ENCODE results near the gene WDCP. TPM values are rescaled to one million over a fixed set of nuclear protein-coding genes. Genes with fewer than 3 reads are reported as not detected.
A peak's percentile ranks its signal among the peaks of the same experiment; 100 is the strongest.
"Not testable (repeated sequence)": the region's sequence is repeated elsewhere in the genome, so short reads cannot be mapped to it uniquely, and the experiment has no call there.

Gene WDCP
- total RNA-seq, 1 donor from 2014 or later, result 12.5 TPM

DNA sequence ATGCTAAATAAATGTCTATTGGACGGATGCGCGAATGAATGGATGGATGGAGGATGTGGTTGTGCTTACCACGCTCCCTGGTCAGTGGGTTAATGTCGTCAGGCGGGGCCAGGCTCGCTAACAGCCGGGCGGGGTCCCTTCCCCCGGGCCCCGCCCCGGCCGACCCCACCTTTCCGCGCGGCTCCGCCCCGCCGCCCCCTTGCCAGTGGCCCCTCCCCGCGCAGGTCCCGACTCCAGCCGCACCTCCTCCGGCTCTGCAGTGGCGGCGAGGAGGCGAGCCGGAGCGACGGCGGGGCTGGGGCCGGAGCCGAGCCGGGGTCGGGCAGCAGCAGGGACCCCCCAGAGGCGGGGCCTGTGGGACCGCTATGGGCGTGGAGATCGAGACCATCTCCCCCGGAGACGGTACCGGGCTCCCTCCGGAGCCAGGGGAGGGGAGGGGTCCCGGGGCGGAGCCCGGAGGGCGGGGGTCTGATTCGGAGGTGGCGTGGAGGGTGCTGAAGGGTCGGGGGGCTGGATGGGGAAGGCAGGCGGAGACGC lies 2.4 kb upstream of the WDCP start, which contains the start of gene FKBP1B:
Gene FKBP1B (plus strand): TSS at position 257 of the 537 bp plus-strand sequence. CDS start 109 bp downstream, at position 366.
- Mint-ChIP-seq H3K9me3 (ENCODE audit: low read depth) (no peaks in the 10 kb centered on the region), H3K4me1 (ENCODE audit: low read depth) (peaks cover 21% of the 10 kb centered on the region), H3K27me3 (ENCODE audit: low read depth) (no peaks in the 10 kb centered on the region), H3K27ac (ENCODE audit: unreplicated experiment) (no peak within 1 kb of the TSS), H3K36me3 (ENCODE audit: low read depth) (peaks cover 3% of the 10 kb centered on the region), H3K4me3 (ENCODE audit: unreplicated experiment) (no peak within 1 kb of the TSS)
- DNase-seq (ENCODE audit: low spot score), result no peak
- TF ChIP-seq CTCF (IDR thresholded peaks at IDR 0.05), result no peak

DNA sequence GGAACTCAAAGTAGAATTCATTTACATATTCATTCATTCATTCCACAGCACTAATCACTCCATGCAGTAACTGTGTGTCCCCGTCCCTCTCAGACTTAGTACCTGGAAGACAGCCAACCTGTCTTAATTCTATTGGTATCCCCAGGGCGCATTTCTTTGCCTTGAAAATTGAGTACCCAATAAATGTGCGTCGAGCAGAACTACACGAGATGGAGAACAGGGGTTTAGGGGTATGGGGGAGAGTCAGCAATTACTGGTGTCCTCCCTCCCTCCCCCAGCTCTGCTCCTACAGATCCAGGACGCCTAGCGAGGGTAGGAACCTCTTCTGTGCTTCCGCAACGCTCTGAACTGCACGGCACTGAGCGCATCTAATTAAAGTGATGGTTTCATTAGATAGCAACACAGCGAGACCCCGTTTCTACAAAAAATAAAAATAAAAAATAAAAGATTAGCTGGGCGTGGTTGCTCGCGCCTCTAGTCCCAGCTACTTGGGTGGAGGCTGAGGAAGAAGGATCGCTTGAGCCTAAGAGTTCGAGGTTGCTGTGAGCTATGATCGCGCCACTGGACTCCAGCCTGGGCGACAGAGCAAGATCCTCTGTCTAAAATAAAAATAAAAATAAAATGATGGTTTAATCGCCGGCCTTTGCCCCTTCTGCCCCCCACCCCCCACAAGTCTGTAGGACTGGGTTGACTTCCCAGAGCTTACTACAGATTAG lies 1.7 kb upstream of the WDCP start:
- no peak for TF ChIP-seq CTCF (IDR thresholded peaks at IDR 0.05)
- H3K4me1 Mint-ChIP-seq (ENCODE audit: low read depth), result peaks cover 21% of the 10 kb centered on the region
- no peak overlapping the region for H3K27ac Mint-ChIP-seq (ENCODE audit: unreplicated experiment)
- no peaks in the 10 kb centered on the region for H3K9me3 Mint-ChIP-seq (ENCODE audit: low read depth)
- H3K36me3 Mint-ChIP-seq (ENCODE audit: low read depth), result no peaks in the 10 kb centered on the region
- H3K27me3 Mint-ChIP-seq (ENCODE audit: low read depth), result no peaks in the 10 kb centered on the region
- H3K4me3 Mint-ChIP-seq (ENCODE audit: unreplicated experiment), result no peak overlapping the region
- no peak for DNase-seq (ENCODE audit: low spot score)

DNA sequence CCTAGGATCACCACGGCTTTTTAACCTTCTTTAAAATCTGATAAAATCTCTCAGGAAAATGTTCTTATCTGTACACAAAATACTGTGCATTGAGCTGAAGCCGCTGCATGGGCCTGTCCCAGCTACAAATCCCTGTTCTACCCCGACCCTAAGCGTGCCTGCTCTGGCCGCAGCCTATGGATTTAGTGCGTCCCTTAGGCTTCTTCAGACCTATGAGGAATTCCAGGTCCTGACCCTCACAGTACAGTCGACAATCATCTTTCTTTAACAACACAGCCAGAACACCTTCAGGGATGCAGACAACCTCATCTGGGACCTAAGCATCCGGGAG lies 477 bp upstream of the WDCP start:
- H3K4me3 Mint-ChIP-seq (ENCODE audit: unreplicated experiment), result peak overlapping the region; percentile 85
- TF ChIP-seq CTCF (IDR thresholded peaks at IDR 0.05), result no peak
- H3K36me3 Mint-ChIP-seq (ENCODE audit: low read depth), result no peaks in the 10 kb centered on the region
- H3K27me3 Mint-ChIP-seq (ENCODE audit: low read depth), result no peaks in the 10 kb centered on the region
- H3K4me1 Mint-ChIP-seq (ENCODE audit: low read depth), result peaks cover 24% of the 10 kb centered on the region
- H3K9me3 Mint-ChIP-seq (ENCODE audit: low read depth), result no peaks in the 10 kb centered on the region
- DNase-seq (ENCODE audit: low spot score), result no peak
- H3K27ac Mint-ChIP-seq (ENCODE audit: unreplicated experiment), result peak overlapping the region; percentile 37

DNA sequence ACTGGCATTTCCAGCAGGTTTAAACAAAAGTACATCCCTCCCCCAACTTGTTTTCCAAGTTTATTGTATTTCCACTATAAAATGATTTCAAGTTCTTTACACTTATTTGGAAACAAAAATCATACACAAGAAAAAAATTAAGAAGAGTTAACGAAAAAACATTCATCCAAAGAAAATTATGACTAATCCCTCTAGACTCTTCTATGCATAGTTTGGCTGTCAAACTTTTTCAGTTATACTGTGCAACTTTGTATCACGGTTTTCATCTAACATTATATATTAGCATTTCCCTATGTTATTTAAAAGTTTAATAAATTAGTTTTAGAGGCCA lies 627 bp downstream of the WDCP start:
- DNase-seq (ENCODE audit: low spot score), result no peak
- Mint-ChIP-seq H3K27me3 (ENCODE audit: low read depth) (no peaks in the 10 kb centered on the region), H3K4me1 (ENCODE audit: low read depth) (peaks cover 24% of the 10 kb centered on the region), H3K27ac (ENCODE audit: unreplicated experiment) (peak overlapping the region; percentile 91), H3K36me3 (ENCODE audit: low read depth) (no peaks in the 10 kb centered on the region), H3K4me3 (ENCODE audit: unreplicated experiment) (peak overlapping the region; percentile 85), H3K9me3 (ENCODE audit: low read depth) (no peaks in the 10 kb centered on the region)
- TF ChIP-seq CTCF (IDR thresholded peaks at IDR 0.05), result no peak

GRCh38 chr2:24045511-24046508 lies 1.4 kb downstream of the WDCP start:
- H3K9me3 Mint-ChIP-seq (ENCODE audit: low read depth), result no peaks in the 10 kb centered on the region
- H3K27me3 Mint-ChIP-seq (ENCODE audit: low read depth), result no peaks in the 10 kb centered on the region
- peak overlapping the region; percentile 91 for H3K27ac Mint-ChIP-seq (ENCODE audit: unreplicated experiment)
- DNase-seq (ENCODE audit: low spot score), result no peak
- H3K36me3 Mint-ChIP-seq (ENCODE audit: low read depth), result no peaks in the 10 kb centered on the region
- peak overlapping the region; percentile 85 for H3K4me3 Mint-ChIP-seq (ENCODE audit: unreplicated experiment)
- H3K4me1 Mint-ChIP-seq (ENCODE audit: low read depth), result peaks cover 24% of the 10 kb centered on the region
- no peak for TF ChIP-seq CTCF (IDR thresholded peaks at IDR 0.05)

DNA sequence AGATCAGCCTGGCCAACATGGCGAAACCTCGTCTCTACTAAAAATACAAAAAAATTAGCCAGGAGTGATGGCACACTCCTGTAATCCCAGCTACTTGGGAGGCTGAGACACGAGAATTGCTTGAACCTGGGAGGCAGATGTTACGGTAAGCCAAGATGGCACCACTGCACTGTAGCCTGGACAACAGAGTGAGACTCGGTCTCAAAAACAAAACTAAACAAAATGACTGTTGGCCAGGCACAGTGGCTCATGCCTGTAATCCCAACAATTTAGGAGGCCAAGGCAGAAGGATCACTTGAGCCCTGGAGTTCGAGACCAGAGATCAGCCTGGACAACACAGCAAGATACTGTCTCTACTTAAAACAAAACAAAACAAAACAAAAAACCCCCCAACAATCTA lies 4.1 kb downstream of the WDCP start:
- not testable (repeated sequence) for DNase-seq (ENCODE audit: low spot score); H3K27ac Mint-ChIP-seq (ENCODE audit: unreplicated experiment); H3K9me3 Mint-ChIP-seq (ENCODE audit: low read depth); H3K27me3 Mint-ChIP-seq (ENCODE audit: low read depth); H3K4me3 Mint-ChIP-seq (ENCODE audit: unreplicated experiment); H3K36me3 Mint-ChIP-seq (ENCODE audit: low read depth)
- peaks cover 21% of the 10 kb centered on the region for H3K4me1 Mint-ChIP-seq (ENCODE audit: low read depth)

All from chondrocyte (in vitro differentiated cells).